OCI-LY7 (cell line): Measurements from ENCODE around the gene ADGRF1.

Experiments
- EZH2phosphoT487 ChIP-seq: fragments of 200-600 bp; sonication (generic); IDR thresholded peaks from 2 replicates; pipeline ENCODE4 v1.6.1; 2018; ENCODE audit warnings: low read depth, borderline replicate concordance, mild to moderate bottlenecking, mixed run types, antibody characterized with exemption, low read length, moderate library complexity, mixed read lengths
- TF ChIP-seq, protein P1 (sequence below): fragments of 200-600 bp; sonication (generic); conservative IDR thresholded peaks from 2 replicates; pipeline ENCODE4 v1.5.1; 2014; ENCODE audit warnings: mild to moderate bottlenecking, antibody characterized with exemption, low read length, moderate library complexity, mixed read lengths

DNA sequence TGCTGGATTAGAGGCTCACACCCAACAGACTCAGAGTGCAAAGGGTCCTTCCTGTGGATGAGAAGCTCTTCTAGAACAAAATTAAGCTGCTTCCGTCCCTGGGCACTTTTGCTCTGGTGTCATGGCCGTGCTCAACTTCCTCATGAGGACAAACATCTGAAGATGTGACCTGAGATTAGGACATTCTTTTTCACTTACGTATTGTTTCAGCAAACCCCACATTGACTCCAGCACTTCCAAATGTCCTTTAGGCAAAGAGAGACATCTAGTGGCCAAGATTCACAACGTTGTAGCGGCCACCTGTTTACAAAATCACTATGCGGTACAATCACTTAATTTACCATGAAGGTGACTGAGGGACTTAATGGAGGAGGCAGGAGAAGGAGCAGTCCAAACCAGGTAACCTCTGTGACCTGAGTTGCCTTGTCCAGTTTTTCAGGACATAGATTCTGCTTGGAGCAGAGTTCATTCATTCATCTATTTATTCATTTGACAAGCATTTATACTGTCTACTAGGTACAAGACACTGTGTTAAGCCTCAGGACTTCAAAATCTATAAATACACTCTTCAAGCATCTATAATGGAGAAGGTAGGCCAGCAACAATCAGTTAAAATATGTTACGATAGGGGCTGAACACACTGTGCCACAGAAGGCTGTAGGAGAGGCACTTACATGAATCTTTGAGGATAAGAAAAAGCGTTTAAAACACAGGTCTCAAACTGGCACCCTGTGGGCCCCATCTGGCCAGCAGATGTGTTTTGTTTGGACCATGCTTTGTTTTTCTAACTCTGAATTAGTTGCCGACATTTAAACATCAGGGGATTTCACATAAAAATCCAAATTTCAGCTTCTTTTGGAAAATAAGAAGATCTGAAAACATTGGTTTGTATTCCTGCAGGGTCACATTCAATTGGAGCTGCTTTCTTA lies 5.6 kb upstream of the ADGRF1 start:
- TF ChIP-seq, protein P1, sequence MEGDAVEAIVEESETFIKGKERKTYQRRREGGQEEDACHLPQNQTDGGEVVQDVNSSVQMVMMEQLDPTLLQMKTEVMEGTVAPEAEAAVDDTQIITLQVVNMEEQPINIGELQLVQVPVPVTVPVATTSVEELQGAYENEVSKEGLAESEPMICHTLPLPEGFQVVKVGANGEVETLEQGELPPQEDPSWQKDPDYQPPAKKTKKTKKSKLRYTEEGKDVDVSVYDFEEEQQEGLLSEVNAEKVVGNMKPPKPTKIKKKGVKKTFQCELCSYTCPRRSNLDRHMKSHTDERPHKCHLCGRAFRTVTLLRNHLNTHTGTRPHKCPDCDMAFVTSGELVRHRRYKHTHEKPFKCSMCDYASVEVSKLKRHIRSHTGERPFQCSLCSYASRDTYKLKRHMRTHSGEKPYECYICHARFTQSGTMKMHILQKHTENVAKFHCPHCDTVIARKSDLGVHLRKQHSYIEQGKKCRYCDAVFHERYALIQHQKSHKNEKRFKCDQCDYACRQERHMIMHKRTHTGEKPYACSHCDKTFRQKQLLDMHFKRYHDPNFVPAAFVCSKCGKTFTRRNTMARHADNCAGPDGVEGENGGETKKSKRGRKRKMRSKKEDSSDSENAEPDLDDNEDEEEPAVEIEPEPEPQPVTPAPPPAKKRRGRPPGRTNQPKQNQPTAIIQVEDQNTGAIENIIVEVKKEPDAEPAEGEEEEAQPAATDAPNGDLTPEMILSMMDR: peak; percentile 90
- TF ChIP-seq EZH2phosphoT487: no peak
